ENCODE data around the gene UQCC5.

UQCC5 gene
- 5.3 to 6.9 reads per million in 2 experiments for total RNA-seq

GRCh38 chr3:52536369-52537164 is at the start of gene UQCC5:
UQCC5 (plus strand) TSS chr3:52536605; CDS start chr3:52536756, 151 bp downstream.
- DNase-seq (ENCODE audit: low read depth) = peak; percentile 95

GRCh38 chr3:52487050-52487787 is 49.2 kb upstream of the UQCC5 start:
- DNase-seq (ENCODE audit: low read depth) = no peak

GRCh38 chr3:52487788-52488691 is 48.4 kb upstream of the UQCC5 start:
- no peak for DNase-seq (ENCODE audit: low read depth)

GRCh38 chr3:52488746-52489145 is 47.7 kb upstream of the UQCC5 start:
- no peak for DNase-seq (ENCODE audit: low read depth)

GRCh38 chr3:52489453-52489852 is 47.0 kb upstream of the UQCC5 start:
- no peak for DNase-seq (ENCODE audit: low read depth)

GRCh38 chr3:52490035-52490938 is 46.1 kb upstream of the UQCC5 start:
- DNase-seq (ENCODE audit: low read depth) = no peak

GRCh38 chr3:52490939-52491526 is 45.4 kb upstream of the UQCC5 start:
- no peak for DNase-seq (ENCODE audit: low read depth)

- no peak for DNase-seq (ENCODE audit: low read depth)
These were observed 44.3 kb upstream of the UQCC5 start for GRCh38 chr3:52492059-52492458.

GRCh38 chr3:52493232-52494017 is 43.0 kb upstream of the UQCC5 start:
- no peak for DNase-seq (ENCODE audit: low read depth)

- DNase-seq (ENCODE audit: low read depth) = no peak
These were observed 42.0 kb upstream of the UQCC5 start for GRCh38 chr3:52494445-52494844.

GRCh38 chr3:52494886-52495495 is 41.4 kb upstream of the UQCC5 start, which contains the start of gene STAB1:
STAB1 (plus strand) TSS chr3:52495338; CDS start chr3:52495414, 76 bp downstream.
- no peak for DNase-seq (ENCODE audit: low read depth)

GRCh38 chr3:52495777-52496602 is 40.4 kb upstream of the UQCC5 start:
- DNase-seq (ENCODE audit: low read depth) = no peak

GRCh38 chr3:52498137-52499054 is 38.0 kb upstream of the UQCC5 start:
- no peak for DNase-seq (ENCODE audit: low read depth)

- no peak for DNase-seq (ENCODE audit: low read depth)
These were observed 35.4 kb upstream of the UQCC5 start for GRCh38 chr3:52501046-52501445.

GRCh38 chr3:52502001-52502400 is 34.4 kb upstream of the UQCC5 start:
- DNase-seq (ENCODE audit: low read depth) = no peak

GRCh38 chr3:52502808-52503350 is 33.5 kb upstream of the UQCC5 start:
- no peak for DNase-seq (ENCODE audit: low read depth)
